Stimulated activated CD4-positive, alpha-beta T cell treated with anti-CD3 and anti-CD28 coated beads, Interleukin-12 subunit alpha, Interleukin-12 subunit beta, amount 100 ng/mL, for 48 hours (primary cell): ENCODE measurements around the gene C1QL3.
A peak's percentile ranks its signal among the peaks of the same experiment; 100 is the strongest.

Source experiments
- DNase-seq, 3 donors: peaks; one replicate each; pipeline ENCODE4 v3.0.0-alpha.2; 2020; ENCODE audit warnings: low read depth in 2 of 3, low spot score in 1 of 3

Gene C1QL3

GRCh38 chr10:16521311-16522016 is at the start of gene C1QL3:
C1QL3 (minus strand) TSS chr10:16521879; CDS start chr10:16521065, 814 bp downstream.
- DNase-seq = peak in 2 of 3 donors; percentile 3 to 12

DNA sequence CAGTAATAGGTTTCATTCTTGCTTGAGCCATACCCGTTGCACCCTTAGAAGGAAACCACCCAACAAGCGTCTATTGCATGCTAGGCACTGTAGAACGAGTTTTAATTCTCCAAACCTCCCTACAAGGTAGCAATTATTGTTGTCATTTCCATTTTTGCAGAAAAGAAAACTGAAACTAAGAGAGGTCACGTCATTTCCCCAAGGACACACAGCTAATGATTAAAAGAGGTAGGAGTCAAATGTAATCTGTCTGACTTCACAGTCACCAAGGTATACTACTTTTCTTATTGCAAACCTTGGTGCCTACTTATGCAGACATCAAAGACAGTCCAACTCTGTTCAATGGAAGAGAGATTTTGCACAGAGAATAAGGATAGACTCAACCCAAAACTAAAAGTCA is 49.1 kb upstream of the C1QL3 start:
- DNase-seq = no peak

- DNase-seq = no peak
Observed at GRCh38 chr10:16566202-16566805, 44.6 kb upstream of the C1QL3 start.

GRCh38 chr10:16565604-16566003 is 43.9 kb upstream of the C1QL3 start:
- DNase-seq = no peak

DNA sequence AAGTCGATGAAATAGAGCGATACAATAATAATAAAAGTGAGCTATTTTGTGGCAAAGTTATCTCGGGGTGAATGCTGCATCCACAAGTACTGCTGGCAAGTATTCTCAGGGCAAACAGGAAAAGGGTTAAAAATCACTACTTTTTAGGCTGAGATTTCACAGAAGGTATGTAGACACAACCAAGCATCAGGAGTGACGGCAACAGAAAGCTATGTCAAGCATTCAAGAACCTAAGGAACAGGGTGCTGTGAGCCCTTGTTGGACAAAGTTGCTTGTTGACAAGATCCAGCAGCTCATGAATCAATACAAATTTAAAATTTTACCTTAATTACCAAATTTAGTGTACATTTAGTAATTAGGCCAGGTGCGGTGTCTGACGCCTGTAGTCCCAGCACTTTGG is 41.2 kb upstream of the C1QL3 start:
- DNase-seq = no peak

- no peak for DNase-seq
Observed at GRCh38 chr10:16559236-16559773, 37.6 kb upstream of the C1QL3 start.

- DNase-seq = no peak
Observed at GRCh38 chr10:16547973-16548372, 26.3 kb upstream of the C1QL3 start.

DNA sequence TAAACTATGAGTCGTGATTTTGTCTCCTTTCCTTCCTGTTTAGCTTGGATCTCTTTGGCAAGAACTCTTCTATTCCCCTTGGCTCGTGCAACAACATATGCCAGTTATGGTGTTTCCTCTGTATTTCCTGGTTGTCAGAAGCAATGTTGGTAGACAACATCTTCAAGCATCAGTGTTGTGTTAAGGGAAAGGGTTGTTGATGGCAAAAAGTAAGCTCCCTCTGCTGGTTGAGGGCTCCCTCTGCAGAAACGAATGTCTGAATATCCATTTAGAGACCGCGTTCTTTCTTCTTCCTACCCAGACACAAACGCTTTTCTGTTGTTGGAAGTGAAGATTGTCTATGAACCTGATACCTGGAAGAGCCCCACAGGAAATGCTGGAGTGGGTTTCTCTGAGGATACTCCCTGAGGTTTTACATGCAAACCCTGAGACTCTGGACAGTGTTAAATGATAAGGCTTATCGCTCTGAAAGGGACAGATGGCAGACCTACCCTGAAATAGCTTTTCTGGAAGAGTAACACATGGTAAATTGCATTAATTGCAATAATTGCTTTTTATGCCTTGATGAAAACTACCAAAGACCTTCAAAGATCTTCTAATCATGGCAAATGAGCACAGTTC is 23.5 kb upstream of the C1QL3 start:
- DNase-seq = peak in 1 of 3 donors; percentile 5

GRCh38 chr10:16544591-16544990 is 22.9 kb upstream of the C1QL3 start:
- no peak for DNase-seq

GRCh38 chr10:16544099-16544498 is 22.4 kb upstream of the C1QL3 start:
- DNase-seq = no peak

GRCh38 chr10:16536155-16536554 is 14.5 kb upstream of the C1QL3 start:
- no peak for DNase-seq

GRCh38 chr10:16529853-16530252 is 8.2 kb upstream of the C1QL3 start:
- DNase-seq = no peak

DNA sequence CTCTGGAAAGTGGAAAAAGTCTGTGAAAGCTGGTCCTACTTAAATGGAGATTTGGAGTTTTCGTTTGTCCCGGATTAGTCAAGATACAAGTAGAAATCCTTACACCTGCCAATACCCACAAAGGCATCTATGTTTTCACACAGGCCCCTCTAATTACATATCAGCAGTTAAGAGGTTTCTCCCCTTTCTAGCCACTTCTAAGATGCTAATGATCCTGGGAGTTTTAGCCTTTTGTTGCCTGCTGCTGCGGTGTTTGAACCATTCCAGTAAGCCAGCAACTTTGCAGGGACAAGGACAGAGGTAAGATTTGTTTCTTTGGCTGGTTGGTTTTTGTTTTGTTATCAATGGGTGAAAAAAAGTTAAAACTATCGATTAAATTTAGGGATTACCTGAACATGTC is 5.8 kb upstream of the C1QL3 start:
- no peak for DNase-seq

DNA sequence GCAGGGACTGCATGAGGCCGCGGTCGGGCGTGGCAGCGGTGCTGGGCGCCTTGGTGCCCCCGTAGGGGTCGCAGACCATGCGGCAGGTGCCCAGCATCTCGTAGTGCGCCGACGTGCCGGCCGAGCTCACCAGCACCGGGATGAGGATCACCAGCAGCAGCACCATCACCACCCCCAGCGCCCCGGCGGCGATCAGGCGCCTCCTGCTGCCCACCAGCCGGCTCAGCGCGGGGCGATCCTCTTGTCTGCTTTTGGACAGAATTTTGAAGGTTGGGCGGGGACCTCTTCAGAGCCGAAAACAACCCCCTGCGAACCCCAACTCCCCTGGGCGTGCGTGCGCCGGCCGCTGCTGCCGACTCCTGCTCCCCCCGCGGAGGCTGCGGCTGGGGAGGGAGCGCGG is 779 bp downstream of the C1QL3 start:
- DNase-seq = peak in 2 of 3 donors; percentile 11 to 13

- no peak for DNase-seq
Observed at GRCh38 chr10:16519908-16520861, 1.5 kb downstream of the C1QL3 start.

DNA sequence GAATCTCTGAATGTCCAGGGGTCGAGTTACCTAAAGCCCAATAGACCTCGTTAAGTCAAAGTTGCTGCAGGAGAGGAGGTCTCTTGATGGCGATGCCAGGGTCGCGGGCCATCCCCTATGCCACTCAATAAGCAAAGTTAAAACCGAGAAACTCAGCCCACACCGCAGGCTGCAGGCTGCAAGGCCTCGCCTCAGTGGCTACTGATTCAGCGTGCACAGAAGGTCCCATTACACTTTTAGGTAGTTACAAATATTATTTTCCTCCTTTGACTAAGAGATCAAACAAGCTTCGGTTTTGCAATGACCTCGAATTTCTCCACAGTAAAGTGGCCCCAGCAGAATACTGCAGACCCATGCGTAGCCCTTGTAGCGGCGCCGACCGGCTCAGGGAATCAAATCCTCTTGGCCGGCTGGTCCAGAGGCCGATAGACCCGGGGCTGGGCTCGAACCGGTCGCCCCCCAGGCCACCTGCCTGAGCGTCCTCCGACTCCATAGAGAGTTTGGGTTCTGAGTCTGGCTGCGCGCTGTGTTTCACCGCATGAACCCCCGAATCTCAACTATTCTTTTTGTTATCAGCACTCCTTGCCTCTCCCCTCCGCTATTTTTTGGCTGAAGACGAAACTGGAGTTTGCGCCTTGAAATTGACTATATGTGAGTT is 2.3 kb downstream of the C1QL3 start:
- no peak for DNase-seq

DNA sequence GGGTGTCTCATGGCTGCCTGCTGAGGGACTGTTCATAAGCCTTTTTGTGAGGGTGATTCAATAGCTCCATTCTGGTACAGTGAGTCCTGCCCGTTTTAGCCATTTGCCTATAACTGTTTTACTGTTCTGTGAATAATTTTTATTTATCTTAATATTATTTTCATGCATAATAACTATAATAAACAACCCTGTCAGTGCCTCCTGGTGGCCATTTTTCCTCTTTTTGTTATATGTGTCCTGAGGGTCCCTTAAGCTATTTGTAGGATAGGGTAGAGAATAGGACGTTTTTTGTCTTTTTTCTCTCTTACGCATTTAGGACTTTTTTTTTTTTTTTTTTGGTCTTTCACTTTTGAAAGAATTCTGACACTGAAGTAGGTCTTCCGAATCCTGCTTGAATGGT is 2.9 kb downstream of the C1QL3 start:
- DNase-seq = no peak

DNA sequence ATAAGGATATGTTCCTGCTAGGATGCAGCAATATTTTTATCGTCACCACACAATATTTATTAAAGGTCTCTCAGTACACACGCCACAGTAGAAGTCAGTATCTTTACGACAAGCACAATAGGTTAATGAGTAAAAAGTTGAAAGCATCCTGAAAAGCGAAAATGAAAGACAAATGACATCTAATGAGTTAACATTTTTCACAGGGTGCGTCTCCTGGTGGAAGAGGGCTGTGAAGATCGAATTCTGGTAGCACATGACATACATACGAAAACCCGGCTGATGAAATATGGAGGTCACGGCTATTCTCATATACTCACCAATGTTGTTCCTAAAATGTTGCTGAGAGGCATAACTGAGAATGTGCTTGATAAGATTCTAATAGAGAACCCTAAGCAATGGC is 10.8 kb downstream of the C1QL3 start:
- no peak for DNase-seq

DNA sequence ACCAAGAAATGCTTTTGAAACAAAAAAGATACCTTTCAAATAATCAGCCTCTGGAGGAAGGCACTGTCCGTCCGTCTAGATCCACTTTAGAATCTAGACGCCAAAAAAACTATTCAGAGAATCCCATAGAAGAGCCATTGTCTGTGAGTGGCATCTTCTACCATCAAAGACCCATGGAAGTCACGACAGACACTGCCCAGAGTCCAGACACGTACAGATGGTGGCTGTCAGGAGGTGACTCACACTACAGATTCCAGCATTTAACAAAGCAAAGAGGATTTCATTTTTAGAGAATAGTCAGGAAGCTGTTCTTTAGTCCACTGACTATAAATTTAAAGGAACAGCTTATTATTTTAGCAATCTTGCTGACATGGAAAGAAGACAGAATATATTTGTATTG is 11.7 kb downstream of the C1QL3 start:
- DNase-seq = no peak

GRCh38 chr10:16505161-16505560 is 16.5 kb downstream of the C1QL3 start:
- DNase-seq = no peak

DNA sequence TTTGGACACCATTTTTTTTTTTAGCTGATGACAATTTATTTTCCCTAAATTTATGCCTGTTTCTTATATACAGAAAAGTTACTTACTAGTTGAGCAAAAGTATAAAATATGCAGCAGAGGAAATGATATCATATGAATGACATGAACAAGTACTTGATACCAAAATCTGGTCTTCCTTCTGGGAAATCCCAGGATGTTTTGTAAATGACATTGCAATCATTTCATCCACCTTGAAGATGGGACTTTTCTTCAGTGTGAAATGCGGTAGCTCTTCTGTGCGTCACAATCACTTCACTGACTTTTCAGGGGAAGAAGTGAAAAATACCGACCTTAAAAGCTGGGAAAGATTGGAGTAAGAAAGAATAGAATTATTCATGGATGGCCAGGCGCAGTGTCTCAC is 23.8 kb downstream of the C1QL3 start:
- DNase-seq = no peak
